Glutamatergic neuron (in vitro differentiated cells): ENCODE measurements around the gene ARHGEF2. TPM values are rescaled to one million over a fixed set of nuclear protein-coding genes. Genes with fewer than 3 reads are reported as not detected.

Experiments used
- DNase-seq: peaks from one replicate; pipeline ENCODE4 v3.0.0; 2022
- H3K27ac Mint-ChIP-seq: one replicate; pipeline ENCODE4 v1.8.0; 2020; ENCODE audit warnings: mild to moderate bottlenecking, mixed read lengths, inconsistent platforms; ENCODE audit not compliant: unreplicated experiment
- H3K27me3 Mint-ChIP-seq: one replicate; pipeline ENCODE4 v1.8.0; 2020; ENCODE audit warnings: mild to moderate bottlenecking, moderate library complexity, mixed read lengths, inconsistent platforms; ENCODE audit not compliant: unreplicated experiment
- H3K36me3 Mint-ChIP-seq: one replicate; pipeline ENCODE4 v1.8.0; 2020; ENCODE audit warnings: mild to moderate bottlenecking, mixed read lengths, inconsistent platforms; ENCODE audit not compliant: unreplicated experiment
- H3K4me1 Mint-ChIP-seq: one replicate; pipeline ENCODE4 v1.8.0; 2020; ENCODE audit warnings: mild to moderate bottlenecking, low read depth, mixed read lengths, inconsistent platforms; ENCODE audit not compliant: unreplicated experiment
- H3K4me3 Mint-ChIP-seq: one replicate; pipeline ENCODE4 v1.8.0; 2020; ENCODE audit warnings: mild to moderate bottlenecking, mixed read lengths, inconsistent platforms; ENCODE audit not compliant: unreplicated experiment
- H3K9me3 Mint-ChIP-seq: one replicate; pipeline ENCODE4 v1.8.0; 2020; ENCODE audit warnings: mild to moderate bottlenecking, moderate library complexity, mixed read lengths, inconsistent platforms; ENCODE audit not compliant: unreplicated experiment
- total RNA-seq: library from RNA; stranded (reverse); fragmentation: NEBNext Ultra II Directional; extraction: Animal tissue kit (Norgen Biotek cat#: 25700); gene quantifications from one replicate; pipeline ENCODE4 v1.2.1, GENCODE V29; 2021; ENCODE audit not compliant: unreplicated experiment
- TF ChIP-seq, protein P1 (sequence below): fragments of 200-600 bp; sonication (generic); IDR thresholded peaks from one replicate; pipeline ENCODE4 v1.5.0; 2021; ENCODE audit not compliant: partially characterized antibody, unreplicated experiment

The ARHGEF2 gene
- total RNA-seq, 1 donor from 2014 or later: 222 TPM

DNA sequence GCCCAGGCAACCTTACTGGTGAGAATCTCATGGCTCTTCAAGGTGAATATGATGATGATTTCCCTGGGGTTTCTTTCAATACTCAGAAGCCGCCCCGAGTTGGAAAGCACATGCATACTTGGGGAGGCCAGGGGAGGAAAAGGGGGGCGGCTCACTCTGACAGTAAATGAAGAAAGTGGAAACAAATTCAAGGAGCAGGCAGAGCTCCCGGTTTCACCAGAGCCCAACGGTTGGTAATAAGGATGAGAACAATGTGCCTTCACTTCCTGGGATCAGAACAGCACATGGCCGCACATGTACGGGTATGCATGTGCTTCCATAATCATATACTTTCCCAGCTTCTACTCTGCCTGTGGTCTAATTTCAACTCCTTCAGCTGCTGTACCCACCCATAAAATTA, 3.8 kb upstream of the ARHGEF2 start:
- H3K27me3 Mint-ChIP-seq: peaks cover 8% of the 10 kb centered on the region
- no peaks in the 10 kb centered on the region for H3K36me3 Mint-ChIP-seq
- DNase-seq: no peak
- H3K27ac Mint-ChIP-seq: peak overlapping the region; percentile 68
- H3K9me3 Mint-ChIP-seq: peaks cover 6% of the 10 kb centered on the region
- H3K4me1 Mint-ChIP-seq: peaks cover 11% of the 10 kb centered on the region
- TF ChIP-seq, protein P1, sequence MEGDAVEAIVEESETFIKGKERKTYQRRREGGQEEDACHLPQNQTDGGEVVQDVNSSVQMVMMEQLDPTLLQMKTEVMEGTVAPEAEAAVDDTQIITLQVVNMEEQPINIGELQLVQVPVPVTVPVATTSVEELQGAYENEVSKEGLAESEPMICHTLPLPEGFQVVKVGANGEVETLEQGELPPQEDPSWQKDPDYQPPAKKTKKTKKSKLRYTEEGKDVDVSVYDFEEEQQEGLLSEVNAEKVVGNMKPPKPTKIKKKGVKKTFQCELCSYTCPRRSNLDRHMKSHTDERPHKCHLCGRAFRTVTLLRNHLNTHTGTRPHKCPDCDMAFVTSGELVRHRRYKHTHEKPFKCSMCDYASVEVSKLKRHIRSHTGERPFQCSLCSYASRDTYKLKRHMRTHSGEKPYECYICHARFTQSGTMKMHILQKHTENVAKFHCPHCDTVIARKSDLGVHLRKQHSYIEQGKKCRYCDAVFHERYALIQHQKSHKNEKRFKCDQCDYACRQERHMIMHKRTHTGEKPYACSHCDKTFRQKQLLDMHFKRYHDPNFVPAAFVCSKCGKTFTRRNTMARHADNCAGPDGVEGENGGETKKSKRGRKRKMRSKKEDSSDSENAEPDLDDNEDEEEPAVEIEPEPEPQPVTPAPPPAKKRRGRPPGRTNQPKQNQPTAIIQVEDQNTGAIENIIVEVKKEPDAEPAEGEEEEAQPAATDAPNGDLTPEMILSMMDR: no peak
- peak overlapping the region; percentile 80 for H3K4me3 Mint-ChIP-seq

DNA sequence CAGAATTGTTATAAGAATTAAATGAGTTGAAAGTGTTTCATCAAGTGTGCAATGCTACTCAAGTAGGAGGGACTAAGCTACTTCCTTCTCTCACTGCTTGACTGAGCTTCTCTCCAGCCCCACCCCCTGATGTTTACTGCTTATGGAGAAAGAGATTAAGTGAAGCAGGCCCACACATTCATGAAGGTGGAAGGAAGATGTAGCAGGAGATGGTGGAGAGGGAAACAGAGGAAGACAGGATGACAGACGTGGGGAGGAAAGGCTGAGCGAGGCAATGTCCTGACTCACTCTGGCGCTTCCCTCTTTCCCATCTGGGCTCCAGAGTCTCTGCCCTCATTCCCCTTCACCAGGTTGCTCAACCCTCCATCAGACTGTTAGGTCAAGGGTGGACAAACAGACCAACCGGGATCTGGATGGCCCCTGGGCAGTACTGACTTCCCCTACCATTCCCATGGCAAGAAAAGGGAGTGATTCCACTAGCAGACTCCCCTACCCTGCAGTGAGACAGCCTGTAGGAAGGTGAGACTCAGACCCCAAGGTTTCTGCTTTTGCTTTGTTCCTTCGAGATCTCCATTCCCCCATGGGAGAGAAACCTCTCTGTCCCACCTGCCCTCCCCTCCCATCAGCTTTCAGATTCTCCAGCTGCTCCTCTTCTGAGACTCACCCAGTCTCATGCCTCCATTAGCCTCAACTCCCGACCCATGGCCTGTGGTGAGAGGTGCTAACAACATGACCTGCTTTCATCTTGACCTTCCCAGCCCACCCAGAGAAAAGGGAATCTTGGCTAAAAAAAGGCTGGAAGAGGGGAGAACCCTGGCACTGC, 3.1 kb upstream of the ARHGEF2 start:
- H3K4me1 Mint-ChIP-seq: peaks cover 14% of the 10 kb centered on the region
- no peak for DNase-seq
- peak overlapping the region; percentile 68 for H3K27ac Mint-ChIP-seq
- H3K9me3 Mint-ChIP-seq: peaks cover 6% of the 10 kb centered on the region
- no peaks in the 10 kb centered on the region for H3K36me3 Mint-ChIP-seq
- TF ChIP-seq, protein P1: no peak
- H3K4me3 Mint-ChIP-seq: peak overlapping the region; percentile 80
- H3K27me3 Mint-ChIP-seq: peaks cover 7% of the 10 kb centered on the region

DNA sequence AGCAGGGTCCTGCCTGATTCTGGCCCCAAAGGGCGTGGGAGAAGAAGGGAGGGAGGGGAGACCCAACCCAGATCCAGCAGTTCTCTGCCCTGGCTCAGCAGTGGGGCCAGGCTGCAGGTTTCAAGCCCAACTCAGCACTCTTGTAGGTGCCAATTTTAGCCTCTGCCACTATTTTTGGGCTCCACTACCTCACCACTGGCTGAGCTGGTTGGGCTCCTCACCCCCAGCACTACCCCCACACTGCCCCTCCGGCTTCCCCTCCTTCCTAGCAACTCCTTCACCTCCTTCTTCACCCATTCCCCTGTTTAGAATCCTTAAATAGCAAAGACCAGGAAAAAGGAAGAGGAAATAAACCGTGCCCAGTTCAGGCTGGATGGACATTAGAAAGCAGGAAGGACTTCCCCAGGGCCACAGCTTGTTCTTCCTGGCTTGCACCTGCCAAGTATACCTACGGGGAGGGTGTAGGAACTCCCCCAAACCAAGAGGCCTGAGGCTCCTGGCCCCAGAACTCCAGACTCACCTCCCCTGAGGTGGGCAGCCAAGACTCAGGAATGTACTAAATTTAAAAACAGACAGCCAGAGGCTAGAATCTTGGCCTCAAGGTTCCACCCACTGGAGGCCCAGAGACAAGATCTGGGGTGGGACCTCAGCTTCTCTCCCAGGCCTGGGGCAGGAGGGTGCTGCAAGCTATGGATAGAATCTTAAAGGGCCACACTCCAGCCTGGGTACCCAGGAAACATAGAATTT, 1.4 kb upstream of the ARHGEF2 start:
- H3K9me3 Mint-ChIP-seq: peaks cover 15% of the 10 kb centered on the region
- H3K27ac Mint-ChIP-seq: peak overlapping the region; percentile 52
- DNase-seq: no peak
- peaks cover 15% of the 10 kb centered on the region for H3K27me3 Mint-ChIP-seq
- TF ChIP-seq, protein P1: no peak
- no peaks in the 10 kb centered on the region for H3K36me3 Mint-ChIP-seq
- H3K4me3 Mint-ChIP-seq: peak overlapping the region; percentile 99
- H3K4me1 Mint-ChIP-seq: peaks cover 26% of the 10 kb centered on the region

DNA sequence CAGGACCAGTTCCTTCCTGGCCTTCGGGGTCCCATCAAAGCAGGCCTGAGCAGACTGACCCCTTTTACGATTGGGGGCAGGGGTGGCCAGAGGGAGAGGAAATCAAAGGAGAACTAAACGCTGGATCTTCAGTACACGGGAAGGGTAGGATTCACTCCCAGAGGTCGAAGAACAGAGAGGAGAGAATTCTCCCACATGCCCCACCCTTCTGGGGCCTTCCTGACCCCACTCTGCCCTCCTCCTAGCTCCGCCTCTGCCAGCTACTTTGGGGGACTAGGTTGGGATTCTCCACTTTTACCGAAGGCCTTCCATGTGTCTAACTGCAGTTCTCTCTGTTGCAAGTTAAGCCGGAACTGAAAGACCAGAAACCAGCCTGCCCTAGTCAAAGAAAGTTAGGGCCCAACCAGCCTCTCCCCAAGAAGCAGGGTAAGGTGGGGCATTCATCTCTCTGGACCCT, 654 bp upstream of the ARHGEF2 start:
- Mint-ChIP-seq H3K9me3 (peaks cover 17% of the 10 kb centered on the region), H3K27ac (peak overlapping the region; percentile 62), H3K36me3 (no peaks in the 10 kb centered on the region), H3K4me1 (peaks cover 33% of the 10 kb centered on the region), H3K4me3 (peak overlapping the region; percentile 99), H3K27me3 (peaks cover 19% of the 10 kb centered on the region)
- TF ChIP-seq, protein P1: no peak
- no peak for DNase-seq
